Measurements from ENCODE around the gene CD8B2. TPM values are rescaled to one million over a fixed set of nuclear protein-coding genes. Genes with fewer than 3 reads are reported as not detected.

CD8B2 gene
- total RNA-seq, 1 donor from 2014 or later, result not detected

DNA sequence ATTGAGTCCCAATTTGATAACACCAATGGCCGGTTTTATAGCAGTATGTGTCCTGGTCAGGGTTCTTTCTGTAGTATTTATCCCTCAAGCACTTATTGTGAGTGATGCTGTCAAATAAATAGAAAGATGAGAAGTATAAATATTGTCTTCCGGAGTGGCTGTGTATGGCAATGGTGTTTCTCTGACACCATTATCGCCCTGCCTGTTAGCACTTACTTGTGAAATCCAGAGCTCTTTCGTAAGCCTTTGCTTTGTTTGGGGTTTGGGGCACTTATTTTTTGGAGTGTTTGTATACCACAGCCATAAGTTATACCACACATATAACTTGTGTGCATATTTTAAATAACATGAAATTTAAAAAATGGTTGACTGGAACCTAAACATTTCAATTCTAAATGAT lies 29.3 kb downstream of the CD8B2 start:
- Histone ChIP-seq H3K9me3 (replicated peaks) (no peaks in the 10 kb centered on the region), H3K4me3 (no peak overlapping the region), H3K36me3 (no peaks in the 10 kb centered on the region), H3K4me1 (no peaks in the 10 kb centered on the region), H3K27ac (replicated peaks) (no peak overlapping the region), H3K27me3 (ENCODE audit: low read depth) (no peaks in the 10 kb centered on the region)
- TF ChIP-seq, protein P1, sequence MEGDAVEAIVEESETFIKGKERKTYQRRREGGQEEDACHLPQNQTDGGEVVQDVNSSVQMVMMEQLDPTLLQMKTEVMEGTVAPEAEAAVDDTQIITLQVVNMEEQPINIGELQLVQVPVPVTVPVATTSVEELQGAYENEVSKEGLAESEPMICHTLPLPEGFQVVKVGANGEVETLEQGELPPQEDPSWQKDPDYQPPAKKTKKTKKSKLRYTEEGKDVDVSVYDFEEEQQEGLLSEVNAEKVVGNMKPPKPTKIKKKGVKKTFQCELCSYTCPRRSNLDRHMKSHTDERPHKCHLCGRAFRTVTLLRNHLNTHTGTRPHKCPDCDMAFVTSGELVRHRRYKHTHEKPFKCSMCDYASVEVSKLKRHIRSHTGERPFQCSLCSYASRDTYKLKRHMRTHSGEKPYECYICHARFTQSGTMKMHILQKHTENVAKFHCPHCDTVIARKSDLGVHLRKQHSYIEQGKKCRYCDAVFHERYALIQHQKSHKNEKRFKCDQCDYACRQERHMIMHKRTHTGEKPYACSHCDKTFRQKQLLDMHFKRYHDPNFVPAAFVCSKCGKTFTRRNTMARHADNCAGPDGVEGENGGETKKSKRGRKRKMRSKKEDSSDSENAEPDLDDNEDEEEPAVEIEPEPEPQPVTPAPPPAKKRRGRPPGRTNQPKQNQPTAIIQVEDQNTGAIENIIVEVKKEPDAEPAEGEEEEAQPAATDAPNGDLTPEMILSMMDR (IDR thresholded peaks at IDR 0.05; ENCODE audit: borderline replicate concordance), result no peak
- intact Hi-C loops (cut with micrococcal nuclease), result no loop called here
- no peak for DNase-seq

DNA sequence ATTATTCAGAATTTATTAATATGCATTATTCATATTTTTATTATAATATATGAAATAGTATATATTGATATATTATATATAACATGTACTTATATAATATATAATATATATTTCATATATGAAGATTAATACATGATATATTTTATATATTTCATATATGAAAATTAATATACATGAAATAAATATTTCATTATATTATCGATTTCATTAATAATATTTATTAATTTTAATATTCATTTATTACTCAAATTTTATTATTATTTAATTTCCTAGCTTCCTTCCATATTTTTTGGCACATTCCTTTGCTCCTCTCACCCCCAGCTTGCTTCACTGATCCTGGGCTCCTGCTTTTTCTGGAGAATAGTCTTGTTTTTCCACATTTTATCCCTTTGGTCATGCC lies 29.7 kb downstream of the CD8B2 start:
- no peak for DNase-seq
- TF ChIP-seq, protein P1 (IDR thresholded peaks at IDR 0.05; ENCODE audit: borderline replicate concordance), result no peak
- no peaks in the 10 kb centered on the region for H3K27me3 ChIP-seq (ENCODE audit: low read depth)
- no peak overlapping the region for H3K27ac ChIP-seq (replicated peaks)
- intact Hi-C loops (cut with micrococcal nuclease), result no loop called here
- no peak overlapping the region for H3K4me3 ChIP-seq
- no peaks in the 10 kb centered on the region for H3K9me3 ChIP-seq (replicated peaks)
- no peaks in the 10 kb centered on the region for H3K4me1 ChIP-seq
- H3K36me3 ChIP-seq, result no peaks in the 10 kb centered on the region

DNA sequence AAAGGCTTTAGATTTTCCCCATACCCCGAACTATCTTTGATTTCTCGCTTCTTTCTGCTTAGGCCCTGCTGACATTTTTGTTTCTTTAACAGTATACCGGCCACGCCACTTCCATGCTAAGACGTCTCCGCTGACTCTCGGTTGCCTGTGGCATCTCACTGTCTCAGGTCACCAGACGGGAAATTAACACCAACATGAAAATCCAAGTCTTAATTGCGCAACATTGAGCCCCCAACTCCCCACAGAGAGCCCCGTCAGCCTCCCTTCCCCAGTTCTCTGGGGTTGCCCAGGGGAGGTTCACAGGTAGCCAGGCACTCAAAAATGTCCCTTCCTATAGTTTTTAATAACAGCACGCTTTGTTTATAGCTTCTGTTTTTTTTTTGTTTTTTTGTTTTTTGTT lies 30.2 kb downstream of the CD8B2 start:
- Histone ChIP-seq H3K9me3 (replicated peaks) (no peaks in the 10 kb centered on the region), H3K27ac (replicated peaks) (no peak overlapping the region), H3K4me3 (no peak overlapping the region), H3K4me1 (no peaks in the 10 kb centered on the region), H3K36me3 (no peaks in the 10 kb centered on the region), H3K27me3 (ENCODE audit: low read depth) (no peaks in the 10 kb centered on the region)
- intact Hi-C loops (cut with micrococcal nuclease), result no loop called here
- DNase-seq, result no peak
- TF ChIP-seq, protein P1 (IDR thresholded peaks at IDR 0.05; ENCODE audit: borderline replicate concordance), result no peak

DNA sequence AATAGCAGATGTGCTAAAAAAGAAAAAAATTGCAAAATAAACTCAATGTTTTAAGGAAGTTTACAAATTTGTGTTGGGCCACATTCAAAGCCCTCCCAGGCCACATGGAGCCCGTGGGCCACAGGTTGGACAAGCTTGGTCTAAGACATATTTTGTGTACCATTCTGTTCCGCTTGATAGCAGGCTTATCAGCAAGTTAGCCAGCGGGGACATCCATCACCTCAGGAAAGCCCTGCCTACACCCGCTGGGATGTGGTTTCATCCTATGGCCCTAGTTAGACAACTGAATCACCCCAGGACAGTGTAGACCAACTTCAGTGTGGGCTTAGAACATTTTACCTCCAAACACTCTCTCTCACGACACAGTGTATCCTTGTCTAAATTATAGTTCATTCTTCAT lies 32.6 kb downstream of the CD8B2 start:
- peaks cover 13% of the 10 kb centered on the region for H3K9me3 ChIP-seq (replicated peaks)
- no peak overlapping the region for H3K4me3 ChIP-seq
- H3K27me3 ChIP-seq (ENCODE audit: low read depth), result no peaks in the 10 kb centered on the region
- intact Hi-C loops (cut with micrococcal nuclease), result no loop called here
- no peaks in the 10 kb centered on the region for H3K4me1 ChIP-seq
- TF ChIP-seq, protein P1 (IDR thresholded peaks at IDR 0.05; ENCODE audit: borderline replicate concordance), result no peak
- no peak overlapping the region for H3K27ac ChIP-seq (replicated peaks)
- no peak for DNase-seq
- no peaks in the 10 kb centered on the region for H3K36me3 ChIP-seq

DNA sequence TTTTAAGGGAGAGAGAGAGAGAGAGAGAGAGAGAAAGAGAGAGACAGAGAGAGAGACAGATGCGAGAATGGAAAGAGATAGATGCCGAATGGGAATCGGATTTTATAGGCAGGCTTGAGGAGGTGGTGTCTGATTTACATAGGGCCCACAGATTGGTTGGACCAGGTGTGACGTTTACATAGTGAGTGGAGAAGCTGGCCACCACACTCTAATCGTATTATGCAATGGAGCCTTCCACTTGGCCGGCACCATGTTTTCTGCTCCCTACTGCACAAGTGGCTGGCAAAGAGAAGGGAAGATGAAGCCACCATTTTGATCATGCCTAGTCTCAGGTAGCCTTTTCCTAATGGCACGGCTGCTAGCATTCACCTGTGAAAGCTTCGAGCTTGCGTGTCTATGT lies 33.9 kb downstream of the CD8B2 start:
- DNase-seq, result no peak
- intact Hi-C loops (cut with micrococcal nuclease), result no loop called here
- Histone ChIP-seq H3K27ac (replicated peaks) (no peak overlapping the region), H3K36me3 (no peaks in the 10 kb centered on the region), H3K9me3 (replicated peaks) (peaks cover 13% of the 10 kb centered on the region), H3K4me3 (no peak overlapping the region), H3K27me3 (ENCODE audit: low read depth) (peaks cover 3% of the 10 kb centered on the region), H3K4me1 (no peaks in the 10 kb centered on the region)
- TF ChIP-seq, protein P1 (IDR thresholded peaks at IDR 0.05; ENCODE audit: borderline replicate concordance), result no peak

All from left ventricle myocardium inferior (tissue), 1 donor.